GM18508 (cell line): ENCODE measurements around the gene TRIM28.

Source experiments
- ATAC-seq: cut with Tn5 transposase; IDR thresholded peaks from one replicate; pipeline ENCODE4 v1.9.1; 2021; ENCODE audit warnings: moderate number of reproducible peaks; ENCODE audit not compliant: insufficient read depth, unreplicated experiment

TRIM28 gene

GRCh38 chr19:58547323-58548312 is 3.8 kb downstream of the TRIM28 start:
- no peak for ATAC-seq

DNA sequence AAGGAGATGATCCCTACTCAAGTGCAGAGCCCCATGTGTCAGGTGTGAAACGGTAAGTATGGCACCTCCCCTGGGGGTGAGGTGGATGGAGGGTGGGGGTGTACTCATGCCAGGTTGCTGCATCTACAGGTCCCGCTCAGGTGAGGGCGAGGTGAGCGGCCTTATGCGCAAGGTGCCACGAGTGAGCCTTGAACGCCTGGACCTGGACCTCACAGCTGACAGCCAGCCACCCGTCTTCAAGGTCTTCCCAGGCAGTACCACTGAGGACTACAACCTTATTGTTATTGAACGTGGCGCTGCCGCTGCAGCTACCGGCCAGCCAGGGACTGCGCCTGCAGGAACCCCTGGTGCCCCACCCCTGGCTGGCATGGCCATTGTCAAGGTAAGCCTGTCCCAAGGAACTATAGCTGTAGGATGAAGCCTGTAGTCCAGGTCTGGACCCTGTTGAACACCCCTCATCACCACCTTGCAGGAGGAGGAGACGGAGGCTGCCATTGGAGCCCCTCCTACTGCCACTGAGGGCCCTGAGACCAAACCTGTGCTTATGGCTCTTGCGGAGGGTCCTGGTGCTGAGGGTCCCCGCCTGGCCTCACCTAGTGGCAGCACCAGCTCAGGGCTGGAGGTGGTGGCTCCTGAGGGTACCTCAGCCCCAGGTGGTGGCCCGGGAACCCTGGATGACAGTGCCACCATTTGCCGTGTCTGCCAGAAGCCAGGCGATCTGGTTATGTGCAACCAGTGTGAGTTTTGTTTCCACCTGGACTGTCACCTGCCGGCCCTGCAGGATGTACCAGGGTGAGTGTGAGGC is 5.2 kb downstream of the TRIM28 start:
- no peak for ATAC-seq

DNA sequence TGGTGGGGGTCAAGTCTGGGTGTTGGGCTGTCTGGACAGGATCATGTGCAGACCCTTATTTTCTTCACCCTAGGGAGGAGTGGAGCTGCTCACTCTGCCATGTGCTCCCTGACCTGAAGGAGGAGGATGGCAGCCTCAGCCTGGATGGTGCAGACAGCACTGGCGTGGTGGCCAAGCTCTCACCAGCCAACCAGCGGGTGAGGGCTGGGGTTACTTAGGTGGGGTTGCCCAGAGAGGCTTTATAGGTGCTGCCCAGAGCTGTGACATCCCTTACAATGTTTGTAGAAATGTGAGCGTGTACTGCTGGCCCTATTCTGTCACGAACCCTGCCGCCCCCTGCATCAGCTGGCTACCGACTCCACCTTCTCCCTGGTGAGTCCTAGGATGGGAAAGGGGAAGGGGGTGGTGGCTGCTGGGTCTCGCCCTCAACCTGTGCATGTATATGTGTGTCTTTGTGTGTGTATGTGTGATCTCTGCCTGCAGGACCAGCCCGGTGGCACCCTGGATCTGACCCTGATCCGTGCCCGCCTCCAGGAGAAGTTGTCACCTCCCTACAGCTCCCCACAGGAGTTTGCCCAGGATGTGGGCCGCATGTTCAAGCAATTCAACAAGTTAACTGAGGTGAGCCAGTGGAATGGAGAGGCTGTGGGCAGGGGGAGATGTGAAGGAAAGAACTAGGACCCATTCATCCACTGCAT is 5.9 kb downstream of the TRIM28 start:
- no peak for ATAC-seq

- no peak for ATAC-seq
Observed at GRCh38 chr19:58550362-58551122, 6.7 kb downstream of the TRIM28 start.

GRCh38 chr19:58551123-58551497 is 7.2 kb downstream of the TRIM28 start:
- no peak for ATAC-seq

DNA sequence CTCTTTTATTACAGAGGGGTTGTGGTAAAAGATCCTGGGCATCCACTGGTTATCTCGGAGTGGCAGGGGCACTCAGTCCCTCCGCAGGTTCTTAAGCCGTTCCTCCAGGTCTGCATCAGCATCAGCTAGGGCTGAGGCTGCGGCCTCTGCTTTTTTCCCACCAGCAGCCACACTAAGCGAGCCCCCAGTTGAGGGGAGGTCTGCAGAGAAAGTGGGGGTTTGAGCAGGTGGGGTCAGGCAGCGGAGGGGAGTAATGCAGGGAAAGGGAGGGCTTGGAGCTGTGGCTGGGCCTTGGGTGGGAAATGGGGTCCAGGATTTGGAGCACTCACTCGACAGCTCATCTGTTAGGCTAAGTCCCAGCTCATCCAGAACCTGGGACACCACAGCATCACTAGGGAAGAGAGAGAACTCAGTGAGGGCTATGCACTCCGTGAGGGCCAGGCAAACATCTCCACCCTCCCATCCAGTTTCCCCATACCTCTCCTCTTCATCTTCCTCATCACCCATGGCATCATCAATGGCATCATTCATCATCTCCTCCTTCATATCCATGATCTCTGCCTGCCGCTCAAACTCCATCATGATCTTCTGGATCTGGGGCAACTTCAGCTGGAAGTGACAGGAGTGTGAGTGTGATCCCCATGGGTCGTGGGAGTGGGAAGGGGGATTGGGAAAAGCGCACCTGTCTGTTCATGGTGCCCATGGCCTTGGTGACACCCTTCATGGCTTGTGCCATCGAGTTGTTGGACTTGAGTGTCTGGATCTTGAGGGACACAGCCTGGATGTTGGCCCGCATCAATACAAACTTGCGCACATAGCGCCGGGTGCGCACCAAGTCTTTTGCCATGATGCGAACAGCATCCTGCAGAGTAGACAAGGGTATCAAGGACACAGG is 8.0 kb downstream of the TRIM28 start:
- ATAC-seq = no peak

- ATAC-seq = no peak
Observed at GRCh38 chr19:58552655-58553054, 8.8 kb downstream of the TRIM28 start.

GRCh38 chr19:58553799-58554493 is 10.1 kb downstream of the TRIM28 start:
- ATAC-seq = no peak

DNA sequence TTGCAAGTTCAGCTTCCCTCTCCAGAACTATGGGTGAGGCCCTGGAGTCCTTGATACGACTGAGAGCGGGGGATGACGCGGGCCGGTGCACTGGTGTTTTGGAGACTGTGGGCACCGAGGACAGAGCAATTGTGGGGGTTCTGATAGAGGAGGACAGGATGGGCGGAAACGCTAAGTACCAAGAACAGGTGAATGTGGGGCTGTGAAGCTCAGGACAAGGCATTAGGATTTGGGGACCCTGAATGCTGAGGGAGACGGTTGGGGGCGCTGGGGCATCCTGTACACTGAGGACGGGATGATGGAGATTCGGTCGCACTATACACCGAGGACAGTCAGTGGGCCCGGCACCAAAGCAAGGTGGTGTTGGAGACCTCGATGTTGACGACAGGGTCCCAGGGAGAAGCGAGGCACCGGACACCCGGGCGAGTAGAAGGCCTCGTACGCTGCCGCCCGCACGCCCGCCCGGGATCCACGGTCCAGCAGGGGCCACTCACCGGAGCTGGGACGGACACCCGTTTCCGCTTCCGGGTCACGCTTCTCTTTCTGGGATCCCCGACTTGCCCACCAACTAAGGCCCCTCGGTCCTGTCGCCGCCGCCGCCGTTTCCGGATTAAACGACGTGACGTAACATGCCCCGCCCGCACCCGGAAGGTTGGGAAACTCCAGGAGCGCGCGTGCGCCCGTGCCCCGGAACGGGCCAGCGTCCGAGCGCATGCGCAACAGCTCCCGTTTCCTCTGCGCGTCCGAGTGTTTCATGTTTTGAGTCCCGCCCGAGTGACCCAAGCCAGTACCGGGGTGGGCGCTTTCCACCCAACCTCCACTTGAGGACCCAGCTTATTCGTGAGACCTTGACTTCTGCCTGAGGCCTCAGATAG is 10.9 kb downstream of the TRIM28 start, which contains the start of gene CHMP2A:
TSS of gene CHMP2A (minus strand) at position 612 of the 875 bp plus-strand sequence. CDS start 893 bp downstream, outside the sequence.
- no peak for ATAC-seq

DNA sequence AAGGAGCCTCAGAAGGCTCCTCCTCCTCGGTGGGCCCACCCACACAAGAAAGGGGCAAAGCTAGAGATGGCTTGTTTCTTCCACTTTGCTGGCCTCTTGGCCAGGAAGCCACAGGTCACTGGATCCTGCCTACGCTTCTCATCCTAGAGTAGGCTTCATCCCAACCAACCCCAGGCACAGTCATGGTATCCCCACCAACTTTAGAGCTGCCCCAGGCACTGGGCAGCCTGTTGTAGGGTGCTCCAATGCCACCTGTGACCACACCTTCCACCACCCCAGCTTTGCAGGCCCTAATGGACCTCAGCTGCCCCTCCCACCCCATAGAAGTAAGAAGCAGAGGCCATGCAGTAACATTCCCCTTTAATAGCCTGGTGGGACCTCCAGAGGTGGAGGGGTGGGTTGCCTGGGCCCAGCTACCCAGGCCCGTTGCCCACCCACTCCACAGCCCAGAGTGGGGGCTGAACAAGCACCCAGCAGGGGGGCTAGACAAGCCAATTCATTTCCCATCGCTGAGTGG is 11.6 kb downstream of the TRIM28 start:
- no peak for ATAC-seq

- no peak for ATAC-seq
Observed at GRCh38 chr19:58555920-58556621, 12.2 kb downstream of the TRIM28 start.

- no peak for ATAC-seq
Observed at GRCh38 chr19:58556622-58557220, 12.9 kb downstream of the TRIM28 start.

DNA sequence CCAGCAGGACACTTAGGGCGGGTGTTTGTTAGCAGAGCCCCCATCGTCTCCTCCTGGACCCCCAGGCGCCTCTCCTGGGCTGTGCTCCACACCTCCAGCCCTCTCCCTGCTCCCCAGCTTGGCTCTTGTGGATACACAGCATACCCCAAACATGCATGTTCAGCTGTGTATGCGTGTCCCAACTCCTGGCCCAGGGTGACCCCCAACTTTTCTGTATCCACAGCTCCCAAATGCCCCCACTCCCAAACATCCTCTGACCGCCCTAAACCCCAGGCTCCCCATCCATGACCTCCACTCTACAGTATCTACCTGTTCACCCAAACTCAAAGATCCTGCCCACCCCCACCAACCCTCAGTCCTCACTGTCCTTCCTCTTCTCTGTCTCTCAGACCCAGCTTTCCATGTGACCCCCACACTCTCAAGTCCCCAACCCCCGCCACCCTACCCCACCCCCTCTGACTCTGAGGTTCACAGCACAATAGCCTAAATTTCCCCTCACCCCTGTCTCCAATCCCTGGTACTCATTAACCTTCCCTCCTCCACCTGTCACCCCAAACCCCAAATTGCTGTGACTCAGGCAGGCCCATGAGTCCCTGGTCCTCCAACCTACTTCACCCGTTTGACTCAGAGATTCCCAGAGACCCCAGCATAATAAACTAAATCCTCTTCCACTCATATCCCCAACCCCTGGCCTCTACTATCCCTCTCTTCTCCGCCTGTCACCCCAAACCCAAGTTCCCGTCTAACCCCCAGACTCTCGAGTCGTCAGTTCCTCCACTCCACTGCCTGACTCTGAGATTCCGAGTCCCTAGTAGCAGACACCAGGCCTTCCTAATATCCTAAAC is 13.6 kb downstream of the TRIM28 start:
- no peak for ATAC-seq

- ATAC-seq = no peak
Observed at GRCh38 chr19:58558066-58558622, 14.3 kb downstream of the TRIM28 start, which contains the start of gene UBE2M. TSS of gene UBE2M (minus strand) at chr19:58558611. CDS start at chr19:58558381, 230 bp downstream.
